CD14-positive monocyte (primary cell): ENCODE measurements around the gene ELOVL6. TPM values are rescaled to one million over a fixed set of nuclear protein-coding genes. Genes with fewer than 3 reads are reported as not detected.
A peak's percentile ranks its signal among the peaks of the same experiment; 100 is the strongest.

Source experiments
- DNase-seq, 3 donors: peaks; one replicate each; pipeline ENCODE4 v3.0.0-alpha.2; 2011 to 2022
- H2AFZ ChIP-seq: 2 replicates; pipeline ENCODE4 v1.6.0; 2012; ENCODE audit warnings: mild to moderate bottlenecking, low read depth, low read length, inconsistent platforms; ENCODE audit not compliant: insufficient read depth, poor library complexity, severe bottlenecking
- H3K27ac ChIP-seq, 2 donors: 1 replicate in 1 of 2; 2 replicates in 1 of 2; pipeline ENCODE4 v1.5.1; 2012 to 2013; ENCODE audit warnings: low read length in 2 of 2, control low read depth in 1 of 2, inconsistent platforms in 1 of 2, low read depth in 1 of 2, mild to moderate bottlenecking in 1 of 2
- H3K27me3 ChIP-seq, 2 donors: one replicate each; pipeline versions ENCODE4 v1.6.0 to v1.6.1; 2011 to 2013; ENCODE audit warnings: low read length in 2 of 2; ENCODE audit not compliant: control insufficient read depth in 2 of 2, insufficient read depth in 2 of 2
- H3K36me3 ChIP-seq, 2 donors: replicated peaks in 1 of 2; 1 replicate in 1 of 2; 2 replicates in 1 of 2; pipeline versions ENCODE4 v1.5.1 to v1.6.1; 2012 to 2013; ENCODE audit warnings: low read length in 2 of 2, control low read depth in 1 of 2, inconsistent platforms in 1 of 2, mild to moderate bottlenecking in 1 of 2; ENCODE audit not compliant: insufficient read depth in 2 of 2, control insufficient read depth in 1 of 2
- H3K4me1 ChIP-seq, 2 donors: 1 replicate in 1 of 2; 2 replicates in 1 of 2; pipeline versions ENCODE4 v1.5.1 to v1.6.1; 2012 to 2013; ENCODE audit warnings: low read length in 2 of 2, control low read depth in 1 of 2, inconsistent platforms in 1 of 2, mild to moderate bottlenecking in 1 of 2, moderate library complexity in 1 of 2; ENCODE audit not compliant: insufficient read depth in 2 of 2, control insufficient read depth in 1 of 2
- H3K4me2 ChIP-seq: replicated peaks from 2 replicates; pipeline ENCODE3; 2012; ENCODE audit warnings: low read length, moderate library complexity, mild to moderate bottlenecking; ENCODE audit not compliant: poor library complexity, severe bottlenecking; ENCODE audit errors: extremely low read depth
- H3K4me3 ChIP-seq, 3 experiments: fragments of 200-600 bp in 1 of 3; sonication (generic) in 1 of 3; replicated peaks in 1 of 3; 1 replicate in 2 of 3; 2 replicates in 1 of 3; pipeline ENCODE4 v1.5.1; 2011 to 2013; ENCODE audit warnings: low read length in 3 of 3, mild to moderate bottlenecking in 3 of 3, control low read depth in 2 of 3, low read depth in 2 of 3, inconsistent platforms in 1 of 3, moderate library complexity in 1 of 3
- H3K79me2 ChIP-seq: 2 replicates; pipeline ENCODE4 v1.6.0; 2012; ENCODE audit warnings: mild to moderate bottlenecking, control low read depth, inconsistent platforms, low read length, moderate library complexity; ENCODE audit not compliant: insufficient read depth
- H3K9ac ChIP-seq: 2 replicates; pipeline ENCODE4 v1.6.0; 2017; ENCODE audit warnings: low read length, mild to moderate bottlenecking; ENCODE audit not compliant: insufficient read depth, poor library complexity, severe bottlenecking
- H3K9me3 ChIP-seq, 2 donors: replicated peaks in 1 of 2; 1 replicate in 1 of 2; 2 replicates in 1 of 2; pipeline versions ENCODE4 v1.5.1 to v1.6.1; 2012 to 2013; ENCODE audit warnings: low read length in 2 of 2, control low read depth in 1 of 2; ENCODE audit not compliant: control insufficient read depth in 1 of 2, insufficient read depth in 1 of 2
- H4K20me1 ChIP-seq: 2 replicates; pipeline ENCODE4 v1.6.0; 2012; ENCODE audit warnings: mild to moderate bottlenecking, low read length, control low read depth, moderate library complexity; ENCODE audit not compliant: insufficient read depth
- H3K27ac Mint-ChIP-seq, 7 donors: one replicate each; pipeline ENCODE4 v1.8.0; 2020; ENCODE audit warnings: mild to moderate bottlenecking in 7 of 7, mixed read lengths in 7 of 7, moderate library complexity in 6 of 7, inconsistent platforms in 2 of 7
- H3K27me3 Mint-ChIP-seq, 3 donors: one replicate each; pipeline ENCODE4 v1.8.0; 2021 to 2022; ENCODE audit warnings: low read depth in 3 of 3, mild to moderate bottlenecking in 3 of 3, mixed read lengths in 3 of 3, moderate library complexity in 3 of 3, inconsistent platforms in 1 of 3
- H3K36me3 Mint-ChIP-seq, 2 donors: one replicate each; pipeline ENCODE4 v1.8.0; 2020; ENCODE audit warnings: mixed read lengths in 2 of 2, inconsistent platforms in 1 of 2, mild to moderate bottlenecking in 1 of 2
- H3K4me1 Mint-ChIP-seq: one replicate; pipeline ENCODE4 v1.8.0; 2020; ENCODE audit warnings: mild to moderate bottlenecking, mixed read lengths
- H3K4me3 Mint-ChIP-seq, 2 donors: one replicate each; pipeline ENCODE4 v1.8.0; 2020; ENCODE audit warnings: mild to moderate bottlenecking in 2 of 2, mixed read lengths in 2 of 2, moderate library complexity in 1 of 2
- H3K9me3 Mint-ChIP-seq, 7 donors: one replicate each; pipeline ENCODE4 v1.8.0; 2020 to 2022; ENCODE audit warnings: mixed read lengths in 7 of 7, mild to moderate bottlenecking in 6 of 7, moderate library complexity in 6 of 7, inconsistent platforms in 2 of 7
- WGBS: methylation state at CpG from one replicate; pipeline ENCODE4 v1.1.5; 2013; ENCODE audit warnings: missing lambda C conversion rate; ENCODE audit not compliant: insufficient coverage; 5-methylcytosine and 5-hydroxymethylcytosine counted together
- intact Hi-C, 2 donors: fragments of 100-400 bp; cut with micrococcal nuclease; formaldehyde crosslinking; loops; one replicate each; pipeline versions ENCODE4 v1.15.0 to v1.15.1; 2023
- polyA plus RNA-seq, 3 donors: library from polyadenylated mRNA; depleted of rRNA in 1 of 3; unstranded in 2 of 3; stranded (reverse) in 1 of 3; fragments of 300-500 nt in 2 of 3; fragments of >200 nt in 1 of 3; fragmentation: Illumina TruSeq in 2 of 3; gene quantifications; 1 replicate in 2 of 3; 2 replicates in 1 of 3; pipeline ENCODE4 v1.2.3, GENCODE V29; 2012 to 2021
- TF ChIP-seq, protein P1 (sequence below): fragments of 200-600 bp; IDR thresholded peaks from one replicate; pipeline ENCODE4 v1.8.0; 2022; ENCODE audit warnings: antibody characterized with exemption, mild to moderate bottlenecking

The ELOVL6 gene
- polyA plus RNA-seq, 3 donors, result 0.11 to 0.19 TPM; not detected in 1

DNA sequence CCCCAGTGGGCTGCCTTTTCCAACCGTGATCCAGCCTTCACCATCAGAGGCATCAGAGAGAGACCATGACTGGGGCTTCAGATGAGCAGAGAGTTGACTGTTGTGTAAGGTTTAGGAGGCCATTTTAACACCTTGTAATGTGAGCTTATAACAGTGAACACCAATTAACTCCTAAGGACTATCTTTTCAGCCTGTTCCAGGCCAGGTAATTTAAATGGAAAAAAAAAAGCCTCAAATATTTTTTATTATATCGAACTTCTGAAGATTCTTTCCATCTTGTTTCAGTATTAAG is 13.3 kb upstream of the ELOVL6 start:
- Histone ChIP-seq H2AFZ (no peak overlapping the region), H3K27me3 (no peaks in the 10 kb centered on the region), H3K9me3 (no peaks in the 10 kb centered on the region), H3K4me3 (no peak overlapping the region), H3K27ac (no peak overlapping the region), H4K20me1 (no peaks in the 10 kb centered on the region), H3K9ac (no peak overlapping the region), H3K4me1 (no peaks in the 10 kb centered on the region), H3K79me2 (no peaks in the 10 kb centered on the region), H3K4me2 (no peak overlapping the region), H3K36me3 (no peaks in the 10 kb centered on the region)
- WGBS, result no CpG with 5 or more reads among the region's 2 CpGs
- Mint-ChIP-seq H3K27ac (no peak overlapping the region), H3K27me3 (peaks cover 2 to 11% (median 7%) of the 10 kb centered on the region in 3 donors), H3K4me3 (no peak overlapping the region), H3K4me1 (peaks cover 1% of the 10 kb centered on the region), H3K9me3 (no peaks in the 10 kb centered on the region), H3K36me3 (no peaks in the 10 kb centered on the region)
- intact Hi-C loops, result no loop called here
- DNase-seq, result no peak
- TF ChIP-seq, protein P1, sequence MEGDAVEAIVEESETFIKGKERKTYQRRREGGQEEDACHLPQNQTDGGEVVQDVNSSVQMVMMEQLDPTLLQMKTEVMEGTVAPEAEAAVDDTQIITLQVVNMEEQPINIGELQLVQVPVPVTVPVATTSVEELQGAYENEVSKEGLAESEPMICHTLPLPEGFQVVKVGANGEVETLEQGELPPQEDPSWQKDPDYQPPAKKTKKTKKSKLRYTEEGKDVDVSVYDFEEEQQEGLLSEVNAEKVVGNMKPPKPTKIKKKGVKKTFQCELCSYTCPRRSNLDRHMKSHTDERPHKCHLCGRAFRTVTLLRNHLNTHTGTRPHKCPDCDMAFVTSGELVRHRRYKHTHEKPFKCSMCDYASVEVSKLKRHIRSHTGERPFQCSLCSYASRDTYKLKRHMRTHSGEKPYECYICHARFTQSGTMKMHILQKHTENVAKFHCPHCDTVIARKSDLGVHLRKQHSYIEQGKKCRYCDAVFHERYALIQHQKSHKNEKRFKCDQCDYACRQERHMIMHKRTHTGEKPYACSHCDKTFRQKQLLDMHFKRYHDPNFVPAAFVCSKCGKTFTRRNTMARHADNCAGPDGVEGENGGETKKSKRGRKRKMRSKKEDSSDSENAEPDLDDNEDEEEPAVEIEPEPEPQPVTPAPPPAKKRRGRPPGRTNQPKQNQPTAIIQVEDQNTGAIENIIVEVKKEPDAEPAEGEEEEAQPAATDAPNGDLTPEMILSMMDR, result no peak

DNA sequence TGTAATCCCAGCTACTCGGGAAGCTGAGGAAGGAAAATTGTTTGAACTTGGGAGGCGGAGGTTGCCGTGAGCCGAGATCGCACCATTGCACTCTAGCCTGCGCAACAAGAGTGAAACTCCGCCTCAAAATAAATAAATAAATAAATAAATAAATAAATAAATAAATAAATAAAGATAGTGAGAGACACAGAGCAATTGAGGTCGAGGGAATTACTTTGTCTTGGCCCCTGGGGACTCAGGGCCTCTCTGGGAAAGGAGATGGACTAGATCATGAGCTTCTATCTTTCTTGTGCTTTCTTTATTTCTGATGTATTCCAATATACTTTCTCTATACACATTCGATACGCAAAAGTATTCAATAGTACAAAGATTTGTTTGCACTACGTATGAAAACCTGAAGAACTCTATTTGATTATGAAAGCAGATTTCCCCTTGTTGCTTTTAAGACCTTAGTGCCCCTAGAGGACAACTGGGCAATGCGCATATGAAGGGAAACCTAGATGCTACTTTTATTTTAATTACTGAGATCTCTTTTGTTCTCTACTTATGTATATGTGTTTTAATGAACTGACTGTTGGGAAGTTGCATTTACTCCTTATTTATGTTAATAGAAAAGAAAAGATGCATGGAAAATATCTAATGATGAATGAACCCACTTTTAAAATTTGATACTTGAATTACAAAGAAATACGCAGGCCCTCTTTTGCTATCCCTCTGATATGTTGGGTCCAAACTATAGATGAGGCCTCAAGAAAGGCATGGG is 12.8 kb upstream of the ELOVL6 start:
- TF ChIP-seq, protein P1, result peak; percentile 81
- H3K27ac Mint-ChIP-seq, result no peak overlapping the region
- H3K4me3 Mint-ChIP-seq, result no peak overlapping the region
- no peaks in the 10 kb centered on the region for H3K9me3 ChIP-seq
- H3K27ac ChIP-seq, result no peak overlapping the region
- no peak overlapping the region for H2AFZ ChIP-seq
- WGBS, result 100% methylated on average over 1 of the region's 13 CpGs
- no peak overlapping the region for H3K4me3 ChIP-seq
- H3K9ac ChIP-seq, result no peak overlapping the region
- peaks cover 1% of the 10 kb centered on the region for H3K4me1 Mint-ChIP-seq
- H4K20me1 ChIP-seq, result no peaks in the 10 kb centered on the region
- no peaks in the 10 kb centered on the region for H3K36me3 ChIP-seq
- H3K4me1 ChIP-seq, result no peaks in the 10 kb centered on the region
- H3K9me3 Mint-ChIP-seq, result no peaks in the 10 kb centered on the region
- intact Hi-C loops, result no loop called here
- peaks cover 2 to 11% (median 9%) of the 10 kb centered on the region in 3 donors for H3K27me3 Mint-ChIP-seq
- no peaks in the 10 kb centered on the region for H3K27me3 ChIP-seq
- H3K4me2 ChIP-seq, result no peak overlapping the region
- peak; percentile 11 to 30 (median 21) for DNase-seq
- H3K36me3 Mint-ChIP-seq, result no peaks in the 10 kb centered on the region
- no peaks in the 10 kb centered on the region for H3K79me2 ChIP-seq
